Stimulated activated CD8-positive, alpha-beta memory T cell treated with anti-CD3 and anti-CD28 coated beads, Interleukin-2, amount 100 ng/mL, for 48 hours (primary cell): ENCODE data around the gene C11orf91.
"Not testable (repeated sequence)": the region's sequence is repeated elsewhere in the genome, so short reads cannot be mapped to it uniquely, and the experiment has no call there.

Source experiments
- DNase-seq, 2 donors: peaks; one replicate each; pipeline ENCODE4 v3.0.0-alpha.2; 2020; ENCODE audit warnings: low read depth in 2 of 2

Gene C11orf91

GRCh38 chr11:33669598-33670249 is 30.9 kb downstream of the C11orf91 start:
- no peak for DNase-seq

GRCh38 chr11:33668951-33669596 is 31.6 kb downstream of the C11orf91 start:
- DNase-seq = no peak

GRCh38 chr11:33668468-33668825 is 32.2 kb downstream of the C11orf91 start:
- no peak for DNase-seq

- no peak for DNase-seq
These were observed 32.7 kb downstream of the C11orf91 start for GRCh38 chr11:33667819-33668467.

GRCh38 chr11:33665350-33666106 is 35.1 kb downstream of the C11orf91 start:
- no peak for DNase-seq

DNA sequence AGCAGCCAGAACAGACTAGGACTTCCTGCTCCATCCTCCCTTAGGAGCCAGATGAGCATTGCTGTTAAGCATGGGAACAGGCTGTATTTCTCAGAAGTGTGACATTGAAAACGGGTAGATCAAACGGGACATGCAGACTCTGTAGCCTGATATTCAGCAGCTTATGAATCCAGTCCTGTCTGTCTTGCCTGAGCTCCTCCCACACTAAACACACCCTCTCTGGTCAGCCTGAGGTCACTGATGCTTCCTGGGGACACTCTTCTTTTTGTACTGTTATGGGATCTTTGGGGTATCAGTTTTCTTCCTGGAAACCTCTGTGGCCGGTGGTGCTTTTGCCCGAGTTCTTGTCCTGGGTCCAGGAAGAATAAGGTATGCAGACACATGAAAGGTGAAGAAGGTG is 35.8 kb downstream of the C11orf91 start:
- DNase-seq = no peak

DNA sequence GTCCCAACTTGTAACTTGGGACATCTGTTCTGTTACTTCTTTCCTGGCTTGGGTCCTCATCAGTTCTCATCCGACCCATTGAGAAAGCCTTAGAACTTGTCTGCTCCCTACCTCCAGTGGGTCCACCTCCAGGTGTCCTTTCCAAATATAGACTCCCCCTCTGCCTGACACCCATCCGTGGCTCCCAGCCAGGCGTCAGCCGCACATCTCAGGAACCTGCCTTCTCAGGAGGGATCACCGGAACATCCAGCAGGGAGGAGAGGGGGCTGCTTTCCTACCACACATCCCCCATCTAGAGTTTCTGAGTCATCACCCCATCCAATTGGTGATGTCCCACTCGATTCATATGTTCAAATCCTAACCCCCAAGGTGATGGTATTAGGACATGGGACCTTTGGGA is 36.5 kb downstream of the C11orf91 start:
- no peak for DNase-seq

GRCh38 chr11:33663121-33663520 is 37.5 kb downstream of the C11orf91 start:
- DNase-seq = no peak

GRCh38 chr11:33661526-33661925 is 39.1 kb downstream of the C11orf91 start:
- DNase-seq = not testable (repeated sequence)

DNA sequence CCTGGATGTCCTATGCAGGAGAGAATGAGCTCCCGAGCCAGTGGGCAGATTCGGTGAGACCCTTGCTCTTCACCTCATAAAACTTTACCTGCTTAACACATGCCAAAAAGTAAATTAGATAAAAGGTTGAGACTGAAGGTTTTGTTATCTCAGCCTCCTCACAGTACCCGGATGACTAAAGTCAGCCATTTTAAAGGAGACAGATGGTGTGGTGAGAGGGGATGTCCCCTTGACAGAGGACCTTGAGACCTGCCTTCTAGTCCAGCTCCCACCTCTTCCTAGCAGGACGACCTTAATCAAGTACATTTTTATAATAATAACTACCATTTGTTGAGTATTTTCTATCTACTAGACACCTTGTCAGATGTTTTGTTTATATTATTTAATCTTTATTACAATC is 39.7 kb downstream of the C11orf91 start:
- DNase-seq = no peak

DNA sequence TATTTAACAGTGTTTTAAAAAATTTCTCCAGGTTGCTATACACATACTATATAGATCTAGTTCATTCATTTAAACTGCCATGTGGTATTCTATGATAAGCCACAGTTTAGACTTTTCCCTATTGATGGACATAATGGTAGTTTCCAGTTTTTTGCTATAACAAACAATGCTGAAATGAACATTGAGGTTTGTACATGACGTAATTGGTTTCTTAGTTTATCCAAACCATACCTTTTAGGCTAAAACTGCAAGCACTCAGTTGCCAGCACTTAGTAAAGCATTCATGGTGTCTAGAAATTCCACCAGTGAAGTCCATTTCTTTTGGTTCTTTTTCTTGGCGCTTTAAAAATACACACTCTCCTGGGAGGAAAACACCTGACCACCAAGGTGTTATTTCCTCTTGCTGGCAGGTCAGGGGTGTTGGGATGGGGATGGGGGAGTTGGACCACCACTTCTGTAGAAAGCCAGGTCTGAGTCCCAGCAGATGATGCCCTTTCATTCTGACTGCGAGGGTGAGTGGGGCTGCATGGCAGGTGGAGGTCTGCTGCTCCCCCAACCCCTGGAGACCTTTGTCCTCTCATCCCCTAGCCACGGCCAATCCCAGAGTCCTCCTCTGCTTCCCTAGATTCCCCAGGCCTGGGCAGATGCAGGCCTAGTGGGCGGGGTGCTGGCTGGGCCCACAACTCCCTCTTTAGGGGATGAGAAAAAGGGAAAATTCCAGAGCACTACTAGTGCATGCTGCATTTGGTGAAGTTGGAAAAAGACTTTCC is 41.1 kb downstream of the C11orf91 start:
- no peak for DNase-seq

DNA sequence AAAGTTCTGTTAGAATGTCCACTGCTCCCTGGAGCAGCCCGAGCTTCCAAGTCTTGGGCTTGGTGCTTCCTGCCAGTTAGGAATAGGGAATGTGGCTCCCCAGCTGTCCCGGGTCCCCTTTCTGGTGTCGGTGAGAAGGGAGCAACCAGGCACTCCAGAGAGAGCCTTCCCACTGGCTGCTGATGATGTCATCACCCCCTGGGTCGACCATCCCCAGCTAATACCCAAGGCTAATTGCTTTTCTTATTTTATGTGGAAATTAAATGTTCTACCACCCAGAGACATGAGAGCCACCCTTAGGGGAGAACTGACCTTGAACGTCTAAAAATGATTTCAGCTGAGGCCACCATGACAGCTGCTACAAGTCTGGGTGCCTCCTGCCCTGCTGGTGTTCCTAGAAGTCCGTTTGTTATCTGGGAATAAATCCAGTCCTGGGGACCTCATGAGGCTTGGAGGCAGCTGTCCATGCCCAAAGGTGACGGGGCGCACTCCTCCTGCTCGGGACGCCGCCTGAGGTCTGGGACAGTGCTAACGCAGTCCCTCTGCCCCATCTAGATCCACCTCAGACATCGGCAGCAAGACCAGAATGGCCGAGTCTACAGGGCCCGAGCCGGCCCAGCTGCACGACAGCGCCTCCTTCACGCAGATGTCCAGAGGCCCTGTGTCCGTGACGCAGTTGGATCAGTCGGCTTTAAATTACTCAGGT is 42.3 kb downstream of the C11orf91 start:
- no peak for DNase-seq

GRCh38 chr11:33657757-33658156 is 42.9 kb downstream of the C11orf91 start:
- DNase-seq = no peak

GRCh38 chr11:33656768-33657167 is 43.9 kb downstream of the C11orf91 start:
- DNase-seq = no peak

- DNase-seq = no peak
These were observed 44.6 kb downstream of the C11orf91 start for GRCh38 chr11:33655842-33656600.

- no peak for DNase-seq
These were observed 46.0 kb downstream of the C11orf91 start for GRCh38 chr11:33654594-33654993.

- DNase-seq = no peak
These were observed 47.7 kb downstream of the C11orf91 start for GRCh38 chr11:33652930-33653329.

DNA sequence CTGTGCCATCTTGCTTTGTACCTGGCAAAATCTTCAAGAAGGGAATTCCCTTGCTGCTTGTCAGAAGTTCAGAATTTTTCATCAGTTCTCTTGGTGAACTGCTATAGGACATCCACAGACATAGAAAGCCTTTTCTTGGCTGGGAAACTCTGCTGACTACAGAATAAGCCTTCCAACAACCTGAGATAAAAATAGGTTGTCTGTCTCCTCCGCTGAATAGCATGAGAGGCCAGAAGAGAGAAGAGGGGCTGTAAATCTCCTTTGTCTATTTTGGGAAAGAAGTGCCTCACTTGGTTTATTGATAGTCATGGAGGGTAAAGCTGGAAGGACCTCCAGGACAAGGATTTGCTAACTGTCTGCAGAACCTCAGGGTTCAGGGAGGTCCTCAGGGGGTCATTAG is 48.2 kb downstream of the C11orf91 start:
- DNase-seq = no peak

DNA sequence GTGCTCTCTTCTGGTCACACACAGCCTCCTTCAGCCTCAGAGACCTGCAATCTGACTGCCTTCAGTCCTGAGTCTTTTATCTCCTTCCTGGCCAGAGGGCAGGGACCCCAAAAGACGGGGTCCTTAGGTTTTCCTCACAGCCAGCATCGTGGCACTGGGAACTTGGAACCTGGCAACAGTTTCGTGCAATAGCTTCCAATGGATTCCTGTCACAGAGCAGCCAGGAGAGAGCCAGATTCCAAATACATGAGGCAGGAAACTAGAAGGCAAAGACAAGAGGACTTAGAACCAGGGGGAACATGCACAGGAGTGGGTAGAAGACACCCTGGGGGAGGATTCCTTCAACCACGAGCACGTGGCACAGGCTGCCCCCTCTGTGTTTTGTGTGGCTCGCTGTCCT is 48.6 kb downstream of the C11orf91 start:
- DNase-seq = no peak

DNA sequence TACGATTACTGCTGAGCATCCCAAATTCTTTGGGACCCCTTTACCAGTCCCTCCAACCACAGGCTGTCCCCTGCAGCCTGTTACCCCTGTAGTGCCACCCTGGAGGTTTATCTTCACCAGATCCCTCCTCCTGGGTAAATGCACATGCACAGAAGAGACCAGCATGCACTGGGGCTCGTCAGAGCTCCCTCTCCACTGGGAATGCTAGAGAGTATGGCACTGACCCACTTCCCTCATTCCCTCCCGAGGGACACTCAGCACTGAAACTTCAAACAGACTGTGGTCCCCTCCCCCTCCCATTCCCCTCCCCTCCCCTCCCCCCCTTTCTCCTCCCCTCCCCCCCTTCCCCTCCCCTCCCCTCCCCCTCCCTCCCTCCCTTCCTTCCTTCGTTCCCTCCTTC is 49.1 kb downstream of the C11orf91 start:
- DNase-seq = no peak
